ENCODE data around the gene C14orf93. TPM values are rescaled to one million over a fixed set of nuclear protein-coding genes. Genes with fewer than 3 reads are reported as not detected.
"Not testable (repeated sequence)": the region's sequence is repeated elsewhere in the genome, so short reads cannot be mapped to it uniquely, and the experiment has no call there.

Gene C14orf93
- total RNA-seq, 3 donors from 2014 or later: 10.8 to 24.1 (median 19.4) TPM

DNA sequence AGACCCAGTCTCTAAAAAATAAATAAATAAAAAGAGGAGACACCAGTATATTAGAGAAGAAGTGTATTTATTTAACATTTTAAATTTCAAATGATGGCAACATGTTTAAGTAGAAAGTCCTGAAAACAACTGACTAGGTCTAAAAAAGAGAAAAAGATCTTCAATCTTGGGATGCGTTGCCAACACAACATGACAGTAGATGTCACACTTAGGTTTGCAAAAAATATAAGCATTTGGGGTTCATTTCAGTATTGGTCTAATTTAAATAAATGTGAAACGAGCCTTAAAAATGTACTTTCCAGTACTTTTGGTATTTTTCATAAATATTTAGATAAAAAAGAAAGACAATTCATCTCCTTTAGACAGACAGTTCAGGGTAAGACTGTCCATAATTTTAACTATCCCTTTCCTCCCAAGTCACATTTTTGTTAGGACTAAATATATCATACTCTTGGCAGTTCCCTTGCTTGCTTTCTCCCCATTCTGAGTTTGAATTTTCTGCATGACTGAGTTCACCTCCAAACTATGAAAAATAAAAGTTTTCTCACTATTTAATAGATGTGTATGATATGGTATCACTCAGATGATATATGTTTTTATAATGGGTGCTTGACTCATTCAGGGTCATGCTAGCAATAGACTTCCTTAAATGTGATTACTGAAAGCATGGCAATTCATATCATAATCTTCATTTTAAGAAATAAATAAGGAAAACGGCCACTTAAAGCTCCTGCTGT is 4.3 kb downstream of the C14orf93 start:
- TF ChIP-seq, protein P1, sequence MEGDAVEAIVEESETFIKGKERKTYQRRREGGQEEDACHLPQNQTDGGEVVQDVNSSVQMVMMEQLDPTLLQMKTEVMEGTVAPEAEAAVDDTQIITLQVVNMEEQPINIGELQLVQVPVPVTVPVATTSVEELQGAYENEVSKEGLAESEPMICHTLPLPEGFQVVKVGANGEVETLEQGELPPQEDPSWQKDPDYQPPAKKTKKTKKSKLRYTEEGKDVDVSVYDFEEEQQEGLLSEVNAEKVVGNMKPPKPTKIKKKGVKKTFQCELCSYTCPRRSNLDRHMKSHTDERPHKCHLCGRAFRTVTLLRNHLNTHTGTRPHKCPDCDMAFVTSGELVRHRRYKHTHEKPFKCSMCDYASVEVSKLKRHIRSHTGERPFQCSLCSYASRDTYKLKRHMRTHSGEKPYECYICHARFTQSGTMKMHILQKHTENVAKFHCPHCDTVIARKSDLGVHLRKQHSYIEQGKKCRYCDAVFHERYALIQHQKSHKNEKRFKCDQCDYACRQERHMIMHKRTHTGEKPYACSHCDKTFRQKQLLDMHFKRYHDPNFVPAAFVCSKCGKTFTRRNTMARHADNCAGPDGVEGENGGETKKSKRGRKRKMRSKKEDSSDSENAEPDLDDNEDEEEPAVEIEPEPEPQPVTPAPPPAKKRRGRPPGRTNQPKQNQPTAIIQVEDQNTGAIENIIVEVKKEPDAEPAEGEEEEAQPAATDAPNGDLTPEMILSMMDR (IDR thresholded peaks at IDR 0.05): no peak
- no peak for TF ChIP-seq POLR2AphosphoS5 (IDR thresholded peaks at IDR 0.05)
- no peak for TF ChIP-seq POLR2A (IDR thresholded peaks at IDR 0.05)
- no peaks in the 10 kb centered on the region for H3K27me3 ChIP-seq
- DNase-seq (ENCODE audit: low spot score in 2 of 2): no peak
- peak overlapping the region in 1 of 3 donors; percentile 61 for H3K4me3 ChIP-seq
- no peaks in the 10 kb centered on the region for H3K9me3 ChIP-seq
- no peaks in the 10 kb centered on the region for H3K36me3 ChIP-seq
- H3K27ac ChIP-seq: peak overlapping the region in 1 of 2 donors; percentile 81
- intact Hi-C loops (cut with DNase I; ENCODE audit: low total_unique reads): no loop called here
- peaks cover 0 to 5% of the 10 kb centered on the region in 2 donors for H3K4me1 ChIP-seq

DNA sequence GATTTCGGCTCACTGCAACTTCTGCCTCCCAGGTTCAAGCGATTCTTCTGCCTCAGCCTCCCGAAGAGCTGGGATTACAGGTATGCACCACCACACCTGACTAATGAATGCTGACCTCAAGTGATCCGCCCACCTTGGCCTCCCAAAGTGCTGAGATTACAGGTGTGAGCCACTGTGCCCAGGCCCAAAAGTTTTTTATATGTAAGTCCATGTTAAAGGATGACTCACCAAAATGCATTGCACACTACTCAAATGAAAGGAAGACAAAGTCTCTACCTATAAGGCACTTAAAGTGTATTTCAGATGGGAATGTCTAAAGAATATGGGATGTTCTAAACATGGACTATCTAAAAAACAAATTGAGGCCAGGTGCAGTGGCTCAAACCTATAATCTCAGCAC is 5.7 kb downstream of the C14orf93 start:
- H3K9me3 ChIP-seq; H3K36me3 ChIP-seq; H3K27ac ChIP-seq; H3K27me3 ChIP-seq; H3K4me3 ChIP-seq; H3K4me1 ChIP-seq; DNase-seq (ENCODE audit: low spot score in 2 of 2); intact Hi-C loops (cut with DNase I; ENCODE audit: low total_unique reads): not testable (repeated sequence)

DNA sequence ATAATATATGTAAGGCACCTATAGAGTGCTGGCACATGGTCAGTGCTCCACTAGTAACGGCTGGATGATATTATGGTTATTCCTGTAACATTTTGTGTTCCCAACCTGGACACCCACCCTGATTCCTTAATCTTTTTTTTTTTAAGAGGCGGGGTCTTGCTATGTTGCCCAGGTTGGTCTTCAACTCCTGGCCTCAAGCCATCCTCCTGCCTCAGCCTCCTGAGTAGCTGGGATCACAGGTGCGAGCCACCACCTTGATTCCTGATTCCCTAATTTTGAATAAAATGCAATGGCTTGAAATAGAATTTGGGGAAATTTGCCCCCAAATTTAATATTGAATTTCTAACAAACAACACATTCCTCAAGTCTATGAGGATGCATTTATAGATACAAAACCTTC is 7.4 kb downstream of the C14orf93 start:
- intact Hi-C loops (cut with DNase I; ENCODE audit: low total_unique reads): no loop called here
- Histone ChIP-seq H3K9me3 (no peaks in the 10 kb centered on the region), H3K27ac (no peak overlapping the region), H3K27me3 (no peaks in the 10 kb centered on the region), H3K36me3 (no peaks in the 10 kb centered on the region), H3K4me3 (no peak overlapping the region), H3K4me1 (peaks cover 0 to 4% of the 10 kb centered on the region in 2 donors)
- TF ChIP-seq POLR2A (IDR thresholded peaks at IDR 0.05) (no peak), POLR2AphosphoS5 (IDR thresholded peaks at IDR 0.05) (no peak)
- TF ChIP-seq, protein P1 (IDR thresholded peaks at IDR 0.05): no peak
- DNase-seq (ENCODE audit: low spot score in 2 of 2): no peak

DNA sequence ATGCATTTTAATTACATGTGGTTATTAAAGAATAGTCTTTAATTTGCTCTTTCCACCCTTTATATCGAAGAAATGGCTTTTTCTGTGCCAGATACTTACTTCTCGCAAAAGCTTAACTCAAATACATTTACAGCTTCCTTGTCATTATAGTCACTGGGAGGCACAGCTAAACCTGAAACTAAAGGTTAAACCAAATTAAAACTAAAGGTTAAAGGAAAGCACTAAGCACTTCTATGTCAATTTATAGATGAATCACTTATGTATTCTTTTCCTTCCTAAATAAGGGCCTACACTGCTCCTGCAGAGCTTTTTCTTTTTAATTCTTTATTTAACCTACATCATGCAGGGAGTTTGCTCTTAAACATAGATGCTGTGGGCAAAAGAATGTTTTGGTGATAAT is 9.1 kb downstream of the C14orf93 start:
- TF ChIP-seq, protein P1 (IDR thresholded peaks at IDR 0.05): no peak
- TF ChIP-seq POLR2A (IDR thresholded peaks at IDR 0.05) (no peak), POLR2AphosphoS5 (IDR thresholded peaks at IDR 0.05) (no peak)
- H3K4me1 ChIP-seq: no peaks in the 10 kb centered on the region
- no peaks in the 10 kb centered on the region for H3K27me3 ChIP-seq
- intact Hi-C loops (cut with DNase I; ENCODE audit: low total_unique reads): loop anchor here (1.0 kb wide), 1 partner anchor 13 kb away; no protein-coding TSS in a partner anchor
- no peaks in the 10 kb centered on the region for H3K36me3 ChIP-seq
- no peak overlapping the region for H3K4me3 ChIP-seq
- no peaks in the 10 kb centered on the region for H3K9me3 ChIP-seq
- no peak for DNase-seq (ENCODE audit: low spot score in 2 of 2)
- no peak overlapping the region for H3K27ac ChIP-seq

DNA sequence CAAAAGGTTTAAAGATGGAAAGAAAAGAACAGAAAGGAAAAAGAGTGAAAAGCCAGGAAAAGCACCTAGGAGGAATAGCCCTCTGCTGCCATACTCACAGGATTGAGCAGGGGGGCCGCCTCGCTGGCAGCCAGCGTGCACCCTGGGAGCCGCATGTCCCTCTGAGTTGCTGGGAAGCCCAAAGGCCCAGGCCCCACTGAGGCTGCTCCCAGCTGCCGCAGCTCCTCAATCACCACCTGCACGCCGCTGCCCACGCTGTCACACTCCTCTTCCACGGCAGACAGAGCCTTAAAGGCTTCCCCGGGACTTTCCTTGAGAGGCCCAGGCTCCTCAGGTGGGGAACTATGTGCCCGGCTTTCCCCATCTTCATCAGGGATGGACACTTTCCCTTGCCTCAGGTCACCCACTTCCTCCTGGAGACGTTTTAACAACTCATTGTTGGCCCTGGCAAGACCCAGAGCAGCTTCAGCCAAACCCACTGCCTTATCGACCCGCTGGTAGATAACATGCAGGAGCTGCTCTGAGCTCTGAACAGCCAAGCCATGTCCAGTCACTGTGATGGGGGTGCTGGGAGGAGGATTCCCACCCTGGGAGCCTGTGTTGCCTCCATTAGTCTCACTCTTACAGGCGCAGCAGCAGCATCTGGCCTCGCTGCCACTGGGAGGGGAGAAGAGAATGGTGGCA is 11.5 kb downstream of the C14orf93 start:
- DNase-seq (ENCODE audit: low spot score in 2 of 2): no peak
- no peaks in the 10 kb centered on the region for H3K9me3 ChIP-seq
- no peak overlapping the region for H3K27ac ChIP-seq
- no peaks in the 10 kb centered on the region for H3K27me3 ChIP-seq
- intact Hi-C loops (cut with DNase I; ENCODE audit: low total_unique reads): no loop called here
- no peak overlapping the region for H3K4me3 ChIP-seq
- H3K4me1 ChIP-seq: no peaks in the 10 kb centered on the region
- H3K36me3 ChIP-seq: no peaks in the 10 kb centered on the region
- TF ChIP-seq POLR2A (IDR thresholded peaks at IDR 0.05): no peak
- TF ChIP-seq, protein P1 (IDR thresholded peaks at IDR 0.05): no peak

All from breast epithelium (tissue), 4 donors.